HG02884 (cell line): ENCODE results near the gene GRM5.
"Not testable (repeated sequence)": the region's sequence is repeated elsewhere in the genome, so short reads cannot be mapped to it uniquely, and the experiment has no call there.

Experiments
- ATAC-seq: cut with Tn5 transposase; IDR thresholded peaks from one replicate; pipeline ENCODE4 v1.9.1; 2021; ENCODE audit warnings: mild to moderate bottlenecking, moderate library complexity; ENCODE audit not compliant: unreplicated experiment

GRM5 gene

DNA sequence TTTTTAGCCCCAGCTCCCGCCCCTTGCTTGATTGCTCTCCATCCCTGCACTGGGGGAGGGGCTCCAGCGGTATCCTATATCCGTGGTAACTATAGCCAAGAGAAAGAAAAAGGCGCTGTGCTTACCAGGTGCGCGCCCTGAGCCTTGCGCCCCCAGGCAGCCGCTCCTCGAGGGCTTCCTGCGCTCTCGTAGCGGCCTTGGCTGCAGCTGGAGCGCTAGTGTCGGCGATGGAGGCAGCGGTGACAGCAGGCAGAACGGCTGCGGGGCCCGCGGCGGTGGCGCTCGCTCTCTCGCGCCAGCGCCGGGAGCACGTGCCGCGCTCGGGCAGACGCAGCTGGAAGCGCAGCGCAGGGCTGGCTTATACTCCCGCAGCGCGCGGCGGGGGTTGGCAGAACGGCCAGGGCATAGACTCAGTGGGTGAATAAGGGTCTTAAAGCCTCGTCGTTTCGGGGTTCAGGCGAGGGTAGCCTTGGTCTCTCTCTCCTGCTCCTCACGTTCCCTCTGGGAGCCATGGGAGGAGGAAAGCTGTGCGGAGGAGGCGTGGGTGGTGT, at the start of gene GRM5:
Gene GRM5, minus strand, starts transcription at position 332 of the 551 bp plus-strand sequence. CDS start 18,110 bp downstream, outside the sequence.
- ATAC-seq: not testable (repeated sequence)

DNA sequence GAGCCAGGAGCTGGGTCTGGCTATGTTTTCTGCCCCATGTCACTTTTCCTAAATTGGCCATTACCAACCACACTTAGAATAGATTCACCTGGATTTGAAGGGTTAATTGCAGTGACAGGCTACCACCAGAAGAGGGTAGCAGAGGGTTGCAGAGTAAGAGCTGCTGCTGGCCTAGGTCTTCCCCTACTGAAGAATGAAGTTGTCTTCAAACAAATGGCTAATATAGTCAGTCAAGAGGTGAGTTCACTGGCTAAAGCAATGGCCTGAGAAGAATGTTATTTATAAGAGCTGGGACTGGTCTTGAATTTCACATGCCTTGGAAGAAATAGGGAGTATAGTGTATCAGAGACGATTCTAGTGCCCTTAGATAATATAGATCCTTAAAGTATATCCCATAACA, 32.2 kb upstream of the GRM5 start:
- peak; percentile 92 for ATAC-seq

DNA sequence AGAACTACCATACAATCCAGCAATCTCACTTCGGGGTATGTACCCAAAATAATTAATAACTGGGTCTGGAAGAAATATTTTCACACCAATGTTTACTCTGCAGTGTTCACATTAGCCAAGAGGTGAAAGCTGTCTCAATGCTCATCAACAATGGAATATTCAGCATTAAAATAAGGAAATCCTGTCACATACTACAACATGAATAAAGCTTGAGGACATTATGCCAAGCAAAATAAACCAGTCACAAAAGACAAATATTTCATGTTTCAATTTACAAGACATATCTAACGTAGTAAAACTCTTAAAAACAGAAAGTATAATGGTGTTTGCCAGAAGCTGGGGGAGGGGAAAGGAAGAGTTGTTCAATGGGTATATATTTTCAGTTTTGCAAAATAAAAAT, 28.0 kb upstream of the GRM5 start:
- ATAC-seq: not testable (repeated sequence)

GRCh38 chr11:89084951-89085350, 19.2 kb upstream of the GRM5 start:
- ATAC-seq: not testable (repeated sequence)

DNA sequence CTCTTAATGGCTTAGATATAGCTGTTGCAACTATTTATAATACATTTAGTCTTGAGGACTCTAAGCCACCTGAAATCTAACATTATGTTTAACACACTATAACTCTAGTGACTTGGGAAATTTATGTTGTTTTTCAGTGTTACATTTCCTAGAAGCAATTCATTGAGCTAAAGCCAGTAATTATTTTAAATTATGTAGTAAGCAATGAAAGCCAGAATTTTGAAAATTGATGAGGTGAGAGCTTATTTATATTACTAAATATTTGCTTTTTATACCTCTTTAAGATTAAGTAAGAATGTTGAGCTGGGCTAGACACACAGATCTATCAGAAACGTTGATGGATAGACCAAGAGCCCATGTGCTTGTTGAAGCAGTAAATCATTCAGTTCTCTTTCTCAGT, 5.1 kb upstream of the GRM5 start:
- not testable (repeated sequence) for ATAC-seq

GRCh38 chr11:89067264-89067663, 1.5 kb upstream of the GRM5 start:
- ATAC-seq: no peak

- ATAC-seq: no peak
Observed at GRCh38 chr11:89065066-89065465, 716 bp downstream of the GRM5 start.

DNA sequence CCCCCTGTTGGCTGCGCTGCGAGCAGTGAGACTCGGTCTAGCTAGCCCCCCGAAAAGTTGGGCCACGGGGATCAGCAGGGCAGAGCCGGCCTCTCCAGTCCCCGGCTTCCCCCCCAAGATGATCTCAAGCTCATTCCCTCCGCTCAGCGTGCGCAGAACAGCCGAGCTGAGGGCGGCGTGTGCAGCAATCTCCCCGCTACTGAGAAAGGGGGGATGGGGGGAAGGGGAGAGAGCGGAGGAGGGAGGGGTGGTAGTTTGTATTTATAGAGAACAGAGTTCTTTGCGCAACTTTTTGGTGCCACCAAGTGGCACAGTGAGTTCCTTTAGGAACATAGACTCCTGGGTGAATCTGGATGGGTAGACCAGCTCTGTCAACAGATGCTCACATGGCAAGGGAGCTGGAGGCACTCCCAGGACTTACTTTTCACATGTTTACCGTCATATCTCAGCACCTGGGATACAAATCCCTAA, 2.3 kb downstream of the GRM5 start:
- not testable (repeated sequence) for ATAC-seq

DNA sequence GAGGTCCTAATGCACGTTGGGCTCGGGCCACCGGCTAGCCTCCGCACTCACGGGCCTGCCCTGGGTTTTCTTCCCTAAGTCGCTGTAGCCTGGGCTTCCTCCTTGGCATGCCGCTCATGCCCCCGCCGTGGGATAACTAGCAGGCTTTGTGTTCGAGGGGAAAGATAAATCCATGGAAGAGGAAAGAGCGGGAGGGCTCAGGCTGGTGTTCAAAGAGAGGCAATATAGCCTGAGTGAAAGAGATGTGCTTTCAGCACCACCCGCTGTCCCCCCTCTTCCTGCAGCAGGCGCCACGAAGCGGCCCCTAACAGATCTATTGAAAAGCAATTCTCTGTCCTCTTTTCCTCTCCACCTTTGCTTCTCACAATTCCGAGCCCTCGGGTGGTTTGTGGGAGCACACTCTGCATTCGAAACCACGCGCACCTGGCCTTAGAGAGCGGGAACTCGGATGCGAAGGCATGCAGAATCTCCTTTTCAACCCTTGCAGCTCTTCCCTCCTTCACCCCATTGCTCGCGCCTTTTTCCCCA, 2.9 kb downstream of the GRM5 start:
- not testable (repeated sequence) for ATAC-seq

DNA sequence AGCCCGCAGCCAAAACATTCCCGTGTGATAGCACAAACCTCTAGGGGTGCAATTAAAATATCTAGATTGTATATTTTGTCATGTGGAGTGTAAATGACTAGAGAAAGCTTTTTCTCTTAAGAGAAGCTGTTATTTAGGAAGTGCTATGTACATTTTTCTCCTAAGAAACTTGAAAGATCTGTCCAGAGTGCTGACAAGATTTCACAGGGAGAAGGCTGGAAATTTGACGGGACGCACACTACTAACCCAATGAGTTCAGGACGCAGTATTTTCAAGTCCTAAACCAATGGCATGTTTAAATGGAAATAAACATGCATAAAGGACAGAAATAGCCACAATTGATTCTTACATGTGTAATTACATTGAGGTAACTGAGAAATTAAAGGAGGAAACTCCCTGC, 3.9 kb downstream of the GRM5 start:
- not testable (repeated sequence) for ATAC-seq

DNA sequence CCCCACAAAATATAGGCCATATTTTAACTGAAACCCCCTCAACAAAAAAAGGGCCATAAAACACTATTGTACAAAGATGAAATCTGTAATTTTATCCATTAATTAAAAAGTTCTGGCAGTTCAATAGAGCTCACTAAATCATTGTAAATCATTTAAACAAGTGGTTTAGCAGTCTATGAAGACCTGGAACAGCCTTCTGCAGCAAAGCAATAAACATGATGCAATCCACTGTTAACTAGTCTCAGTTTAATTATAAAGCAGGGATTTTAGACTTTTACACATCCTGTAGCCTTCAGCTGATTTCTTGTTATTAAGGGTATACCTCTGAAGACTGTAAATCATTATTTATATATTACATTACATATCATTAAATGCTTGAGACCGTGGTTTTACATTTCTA, 8.4 kb downstream of the GRM5 start:
- not testable (repeated sequence) for ATAC-seq

- no peak for ATAC-seq
Observed at GRCh38 chr11:89052220-89052619, 13.6 kb downstream of the GRM5 start.

GRCh38 chr11:89047159-89047558, 18.6 kb downstream of the GRM5 start:
- not testable (repeated sequence) for ATAC-seq

DNA sequence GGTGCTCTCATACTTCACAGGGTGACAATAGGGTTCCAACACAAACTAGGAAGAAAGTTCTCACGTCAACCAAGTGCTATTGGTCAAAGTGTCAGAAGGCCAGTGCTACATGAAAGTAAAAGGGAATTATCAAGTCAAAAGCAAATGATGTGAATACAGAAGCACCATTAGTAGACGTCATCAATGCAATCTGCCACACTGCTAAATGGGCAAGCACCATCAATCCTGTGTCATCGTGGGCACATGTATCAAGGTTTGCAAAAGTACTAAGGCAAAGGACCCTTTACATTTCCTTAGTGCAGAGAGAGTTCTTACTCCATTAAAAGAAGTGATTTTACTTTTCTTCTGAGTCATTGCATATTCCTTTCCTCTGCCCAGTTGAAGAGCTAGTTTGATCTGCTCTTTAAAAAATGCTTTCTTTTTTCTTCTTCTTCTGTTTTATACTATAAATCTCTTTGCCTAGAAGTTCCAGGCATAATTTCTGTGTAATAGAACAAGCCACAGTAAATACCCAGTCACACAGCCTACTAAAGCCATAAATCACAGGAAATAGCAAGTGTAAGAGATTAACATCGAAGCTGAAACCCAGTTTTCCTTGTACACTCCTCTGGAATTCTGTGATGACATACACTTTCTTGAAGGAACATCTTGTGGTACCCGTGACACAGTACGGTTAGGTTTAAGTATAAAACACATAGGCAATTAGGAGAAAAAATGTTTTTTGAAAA, 21.8 kb downstream of the GRM5 start:
- ATAC-seq: not testable (repeated sequence)

DNA sequence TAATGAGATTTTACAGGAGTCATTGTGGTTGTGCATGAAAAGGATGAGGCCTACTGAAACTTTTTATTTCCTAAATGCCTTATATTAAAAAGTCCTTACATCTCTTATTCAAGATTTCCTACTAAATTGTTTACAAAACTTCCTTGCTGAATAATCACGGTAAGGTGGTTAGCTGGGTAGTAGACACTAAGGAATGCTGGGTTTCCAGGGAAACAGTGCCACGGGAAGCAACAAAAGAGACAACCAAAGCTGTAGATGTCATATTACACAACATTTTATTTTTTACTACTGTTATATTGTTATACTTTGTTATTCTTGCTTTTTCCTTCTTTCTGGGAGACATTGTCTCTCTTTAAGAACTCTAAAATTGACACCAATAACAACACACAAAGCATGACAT, 36.1 kb downstream of the GRM5 start:
- ATAC-seq: not testable (repeated sequence)

GRCh38 chr11:89021339-89021738, 44.4 kb downstream of the GRM5 start:
- ATAC-seq: no peak

DNA sequence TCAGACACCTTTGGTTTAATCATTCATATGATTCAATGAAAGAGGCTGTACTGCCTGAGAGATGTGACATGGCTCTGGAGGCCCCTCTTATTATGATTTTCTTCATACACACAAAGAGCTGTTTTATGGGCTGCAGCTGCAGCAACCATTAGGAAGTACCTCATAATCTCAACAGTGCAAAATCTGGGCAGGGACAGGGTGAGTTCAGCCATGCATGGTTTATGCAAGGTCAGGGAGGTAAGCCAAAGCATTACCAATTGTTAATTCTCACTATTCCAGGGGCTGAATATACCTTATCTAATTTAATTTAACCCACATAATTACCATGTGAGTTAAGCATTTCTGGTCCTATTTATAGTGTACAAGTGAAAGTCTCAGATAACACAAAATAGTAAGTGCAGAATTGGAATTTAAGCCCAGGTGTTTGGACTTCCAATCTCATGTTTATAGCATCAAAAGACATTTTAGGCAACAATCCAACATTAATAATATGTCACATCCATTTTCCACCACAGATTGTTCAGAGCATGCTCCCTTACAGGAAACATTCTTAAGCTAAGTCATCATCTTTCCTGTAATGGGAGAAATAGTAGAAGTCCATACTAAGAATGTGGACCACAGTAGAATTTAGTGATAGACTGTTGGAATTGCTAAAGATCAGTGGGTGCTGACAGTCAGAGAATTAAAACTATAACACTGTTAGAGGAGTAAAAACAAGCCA, 45.8 kb downstream of the GRM5 start:
- not testable (repeated sequence) for ATAC-seq

DNA sequence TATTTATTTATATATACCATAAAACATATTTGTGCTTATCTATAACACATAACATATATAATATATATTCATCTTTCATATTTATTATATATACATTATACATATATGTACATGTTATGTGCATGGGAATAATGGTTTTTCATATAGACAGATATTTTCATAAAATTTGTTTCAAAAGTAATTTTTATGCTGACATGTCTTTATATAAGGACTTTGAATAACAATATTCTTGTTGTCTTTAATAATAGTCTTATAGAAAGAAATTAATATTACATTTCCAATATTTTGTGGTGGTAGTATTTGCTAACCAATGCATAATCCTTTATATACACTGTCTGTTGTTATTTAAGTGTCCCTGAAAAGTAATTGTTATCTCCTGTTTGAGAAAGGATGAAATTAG, 49.6 kb downstream of the GRM5 start:
- no peak for ATAC-seq

DNA sequence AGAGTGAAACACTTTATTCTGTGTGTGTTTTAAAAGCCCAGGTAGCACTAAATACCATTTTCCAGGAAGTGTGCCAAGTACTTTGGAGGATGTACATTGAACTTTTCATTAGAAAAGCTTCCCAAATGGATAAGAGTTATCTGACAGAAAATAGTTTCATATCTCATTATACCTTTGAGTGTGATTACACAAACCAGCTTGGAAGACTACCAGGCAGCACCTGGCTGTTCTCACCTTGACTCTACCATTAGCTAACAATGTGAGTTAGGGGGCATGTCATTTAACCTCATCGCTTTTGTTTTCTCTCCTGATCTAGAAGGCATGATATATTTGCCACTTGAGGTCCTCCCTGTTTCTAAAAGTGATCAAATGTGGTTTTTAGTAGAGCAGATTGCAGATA, 50.2 kb downstream of the GRM5 start:
- ATAC-seq: no peak

GRCh38 chr11:89000852-89001251, 64.9 kb downstream of the GRM5 start:
- not testable (repeated sequence) for ATAC-seq

DNA sequence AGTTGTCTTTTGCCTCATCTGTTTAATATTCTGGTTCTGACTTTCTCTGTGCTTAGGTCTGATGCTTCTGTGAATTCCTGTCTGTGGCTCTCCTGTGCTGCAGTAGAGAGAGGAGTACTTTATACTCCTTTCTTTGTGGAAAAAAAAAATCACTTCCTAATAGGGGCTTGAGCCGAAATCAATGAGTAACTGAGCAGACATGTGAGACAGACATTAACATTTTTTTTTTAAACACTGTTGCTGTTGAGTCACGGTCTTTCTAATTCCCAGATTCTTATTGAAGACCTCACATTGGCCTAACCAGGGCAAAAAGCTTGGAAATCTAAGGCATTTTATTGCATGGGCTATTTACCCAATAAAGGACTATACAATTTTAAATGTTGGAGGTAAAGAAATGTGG, 86.1 kb downstream of the GRM5 start:
- no peak for ATAC-seq

DNA sequence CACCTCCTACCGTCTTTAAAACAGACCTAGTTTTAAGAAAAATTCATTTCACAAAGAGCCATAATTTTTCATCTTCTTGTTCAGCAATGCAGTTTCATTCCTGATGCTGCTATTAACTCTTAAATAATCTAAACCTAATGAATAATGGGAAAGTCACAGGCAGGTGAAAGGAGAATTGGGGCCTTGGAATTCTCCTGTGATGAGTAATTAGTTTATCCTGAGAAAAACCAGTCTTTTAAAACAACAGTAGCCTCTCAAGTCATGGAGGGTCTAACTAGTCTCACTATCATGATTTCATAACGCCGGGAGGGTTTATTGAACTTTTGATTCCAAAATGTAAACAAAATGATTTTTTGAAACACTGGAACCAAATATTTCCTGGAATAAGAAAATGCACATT, 86.8 kb downstream of the GRM5 start:
- not testable (repeated sequence) for ATAC-seq
